PC-9 (cell line): Measurements from ENCODE around the gene LRP1B.

Source experiments
- EZH2 ChIP-seq: fragments of 200-600 bp; sonication (generic); IDR thresholded peaks from 2 replicates; pipeline ENCODE4 v1.8.0; 2017; ENCODE audit warnings: antibody characterized with exemption, low read depth
- TF ChIP-seq, protein P1 (sequence below): fragments of 200-600 bp; sonication (generic); conservative IDR thresholded peaks from 2 replicates; pipeline ENCODE4 v1.6.1; 2017; ENCODE audit warnings: mixed run types, antibody characterized with exemption, mild to moderate bottlenecking, moderate library complexity

DNA sequence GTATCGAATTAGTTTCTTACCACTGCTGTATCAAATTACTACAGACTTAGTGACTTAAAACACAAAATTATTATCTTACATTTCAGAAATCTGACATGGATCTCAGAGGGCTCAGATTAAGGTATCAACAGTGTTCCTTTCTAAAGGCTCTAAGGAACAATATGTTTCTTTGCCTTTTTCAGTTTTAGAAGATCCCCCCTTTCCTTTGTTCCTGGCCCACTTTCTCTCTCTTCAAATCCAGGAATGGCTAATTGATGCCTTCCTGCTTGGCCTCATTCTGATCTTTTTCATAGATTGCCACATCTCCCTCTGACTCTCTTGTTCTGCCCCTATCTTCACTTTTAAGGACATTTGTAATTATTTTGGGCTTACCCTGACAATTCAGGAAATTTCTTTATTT is 65.7 kb downstream of the LRP1B start:
- TF ChIP-seq, protein P1, sequence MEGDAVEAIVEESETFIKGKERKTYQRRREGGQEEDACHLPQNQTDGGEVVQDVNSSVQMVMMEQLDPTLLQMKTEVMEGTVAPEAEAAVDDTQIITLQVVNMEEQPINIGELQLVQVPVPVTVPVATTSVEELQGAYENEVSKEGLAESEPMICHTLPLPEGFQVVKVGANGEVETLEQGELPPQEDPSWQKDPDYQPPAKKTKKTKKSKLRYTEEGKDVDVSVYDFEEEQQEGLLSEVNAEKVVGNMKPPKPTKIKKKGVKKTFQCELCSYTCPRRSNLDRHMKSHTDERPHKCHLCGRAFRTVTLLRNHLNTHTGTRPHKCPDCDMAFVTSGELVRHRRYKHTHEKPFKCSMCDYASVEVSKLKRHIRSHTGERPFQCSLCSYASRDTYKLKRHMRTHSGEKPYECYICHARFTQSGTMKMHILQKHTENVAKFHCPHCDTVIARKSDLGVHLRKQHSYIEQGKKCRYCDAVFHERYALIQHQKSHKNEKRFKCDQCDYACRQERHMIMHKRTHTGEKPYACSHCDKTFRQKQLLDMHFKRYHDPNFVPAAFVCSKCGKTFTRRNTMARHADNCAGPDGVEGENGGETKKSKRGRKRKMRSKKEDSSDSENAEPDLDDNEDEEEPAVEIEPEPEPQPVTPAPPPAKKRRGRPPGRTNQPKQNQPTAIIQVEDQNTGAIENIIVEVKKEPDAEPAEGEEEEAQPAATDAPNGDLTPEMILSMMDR: no peak
- no peak for TF ChIP-seq EZH2
